NK-92 (cell line): ENCODE results near the gene SYT12.

ENCODE experiments used
- DNase-seq: peaks from one replicate; lab custom pipeline; 2025; ENCODE audit not compliant: unreplicated experiment; lab: John Stamatoyannopoulos, UW

Gene SYT12

GRCh38 chr11:67098799-67099429 lies 76.0 kb downstream of the SYT12 start:
- no peak for DNase-seq

GRCh38 chr11:67099831-67100324 lies 76.9 kb downstream of the SYT12 start:
- DNase-seq = no peak
